ENCODE results near the gene HSF4.

HSF4 gene

DNA sequence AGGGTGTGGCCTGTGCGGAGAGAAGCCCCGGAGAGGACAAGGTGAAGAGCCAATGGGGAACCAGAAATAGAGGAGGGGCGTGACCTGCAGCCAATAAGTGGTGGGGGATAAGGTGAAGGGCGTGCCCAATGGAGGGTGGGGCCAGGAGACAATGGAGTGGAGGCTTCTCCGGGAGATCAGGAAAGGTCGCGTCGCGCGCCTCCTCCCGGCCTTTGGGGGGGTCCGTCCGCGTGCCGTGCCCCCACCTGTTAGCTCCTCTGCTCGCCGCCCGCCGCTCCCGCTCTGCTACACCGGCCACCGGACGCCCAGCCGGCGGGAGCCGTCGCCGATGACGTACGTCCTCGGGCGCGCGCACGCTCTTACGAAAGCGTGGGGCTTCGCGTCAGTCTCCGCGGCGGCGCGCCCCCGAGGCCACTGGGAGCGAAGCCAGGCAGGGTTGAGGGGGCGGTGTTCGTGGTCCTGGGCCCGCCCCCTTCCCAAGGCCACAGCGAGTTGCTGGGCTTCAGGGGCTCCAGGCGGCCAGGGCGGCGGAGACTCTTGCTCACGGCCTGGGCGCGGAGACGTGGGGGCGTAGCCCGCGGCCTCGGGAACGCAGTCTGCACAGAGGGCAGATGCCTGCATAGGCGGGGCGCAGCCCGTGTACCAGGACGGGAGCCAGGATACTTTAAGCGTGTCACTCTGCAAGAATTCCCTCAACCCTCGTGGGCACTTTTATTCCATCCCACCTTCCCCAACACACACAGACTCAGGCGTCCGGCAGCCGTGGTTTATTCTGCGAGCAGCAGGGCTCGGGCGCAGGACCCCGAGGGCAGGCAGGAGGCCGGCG, 19.3 kb downstream of the HSF4 start, which contains the start of gene MATCAP1 (continued):
- peak; percentile 87 for TF ChIP-seq EGR2 (tag by site-specific recombination; IDR thresholded peaks at IDR 0.05; ENCODE audit: low read depth)

DNA sequence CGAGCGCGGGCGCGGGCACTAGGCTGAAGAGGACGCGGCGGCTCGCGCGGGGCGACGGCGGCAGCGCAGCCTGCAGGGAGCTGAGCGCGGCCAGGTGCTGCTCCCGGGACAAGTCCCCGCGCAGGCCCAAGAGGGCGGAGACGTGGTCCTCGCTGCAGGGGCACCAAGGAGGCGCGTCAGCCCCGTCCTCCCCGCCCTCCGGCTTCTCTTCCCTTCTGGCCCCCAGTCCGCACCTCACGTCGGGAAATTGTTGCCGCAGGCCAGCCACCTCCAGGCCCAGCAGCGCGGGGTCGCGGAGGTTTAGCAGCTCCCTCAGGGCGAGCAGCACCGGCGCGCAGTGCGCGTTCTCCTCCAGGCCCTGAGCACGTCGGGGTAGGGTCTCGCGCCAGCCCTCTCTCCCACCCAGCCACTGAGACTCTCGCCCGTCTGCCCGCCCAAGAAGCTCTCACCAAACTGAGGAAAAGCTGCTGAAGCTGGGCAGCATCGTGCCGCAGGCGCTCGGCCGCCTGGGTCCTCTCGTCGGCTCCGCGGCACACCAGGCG, 20.0 kb downstream of the HSF4 start:
- POLR2A ChIA-PET = interaction anchor here (0.9 to 1.0 kb wide), 3 partner anchors 34 to 74 kb away, joined by 3 read pairs; partner anchors contain the start of genes B3GNT9 and FHOD1
- H3K27ac ChIP-seq (ENCODE audit: extremely low read depth, low read depth, low read length) = peak overlapping the region; percentile 88; the same call in 1 of the 2 replicates
- TF ChIP-seq ZNF777 (tag by site-specific recombination; IDR thresholded peaks at IDR 0.05; ENCODE audit: borderline replicate concordance) (peak; percentile 48), ZNF768 (tag by site-specific recombination; IDR thresholded peaks at IDR 0.05) (no peak), ZNF544 (tag by site-specific recombination; IDR thresholded peaks at IDR 0.05) (no peak), ZNF660 (tag by site-specific recombination; IDR thresholded peaks at IDR 0.05) (no peak)
- TF ChIP-seq, protein P1, sequence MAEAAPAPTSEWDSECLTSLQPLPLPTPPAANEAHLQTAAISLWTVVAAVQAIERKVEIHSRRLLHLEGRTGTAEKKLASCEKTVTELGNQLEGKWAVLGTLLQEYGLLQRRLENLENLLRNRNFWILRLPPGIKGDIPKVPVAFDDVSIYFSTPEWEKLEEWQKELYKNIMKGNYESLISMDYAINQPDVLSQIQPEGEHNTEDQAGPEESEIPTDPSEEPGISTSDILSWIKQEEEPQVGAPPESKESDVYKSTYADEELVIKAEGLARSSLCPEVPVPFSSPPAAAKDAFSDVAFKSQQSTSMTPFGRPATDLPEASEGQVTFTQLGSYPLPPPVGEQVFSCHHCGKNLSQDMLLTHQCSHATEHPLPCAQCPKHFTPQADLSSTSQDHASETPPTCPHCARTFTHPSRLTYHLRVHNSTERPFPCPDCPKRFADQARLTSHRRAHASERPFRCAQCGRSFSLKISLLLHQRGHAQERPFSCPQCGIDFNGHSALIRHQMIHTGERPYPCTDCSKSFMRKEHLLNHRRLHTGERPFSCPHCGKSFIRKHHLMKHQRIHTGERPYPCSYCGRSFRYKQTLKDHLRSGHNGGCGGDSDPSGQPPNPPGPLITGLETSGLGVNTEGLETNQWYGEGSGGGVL (tag by site-specific recombination; IDR thresholded peaks at IDR 0.05) = 0 out of 2 replicates have a peak, but pooled peaks have one; percentile 6
- H3K36me3 ChIP-seq (ENCODE audit: control insufficient read depth in 2 of 2, insufficient read depth in 1 of 2, low read length in 2 of 2) = peaks cover 0 to 19% of the 10 kb centered on the region in 2 experiments; a peak in 1 of 3 replicates
- H3K4me1 ChIP-seq (ENCODE audit: control insufficient read depth, insufficient read depth, low read length) = peaks cover 9% of the 10 kb centered on the region
- no peaks in the 10 kb centered on the region for H3K9me3 ChIP-seq (ENCODE audit: control insufficient read depth, insufficient read depth, low read depth, low read length)
- H3K4me3 ChIP-seq (ENCODE audit: low read depth, low read length) = peak overlapping the region; percentile 84
- CTCF ChIA-PET = interaction anchor here (0.6 to 2.6 kb wide), 27 partner anchors 8 to 1190 kb away, joined by 3 to 30 read pairs (median 4); partner anchors contain the start of gene CES3

DNA sequence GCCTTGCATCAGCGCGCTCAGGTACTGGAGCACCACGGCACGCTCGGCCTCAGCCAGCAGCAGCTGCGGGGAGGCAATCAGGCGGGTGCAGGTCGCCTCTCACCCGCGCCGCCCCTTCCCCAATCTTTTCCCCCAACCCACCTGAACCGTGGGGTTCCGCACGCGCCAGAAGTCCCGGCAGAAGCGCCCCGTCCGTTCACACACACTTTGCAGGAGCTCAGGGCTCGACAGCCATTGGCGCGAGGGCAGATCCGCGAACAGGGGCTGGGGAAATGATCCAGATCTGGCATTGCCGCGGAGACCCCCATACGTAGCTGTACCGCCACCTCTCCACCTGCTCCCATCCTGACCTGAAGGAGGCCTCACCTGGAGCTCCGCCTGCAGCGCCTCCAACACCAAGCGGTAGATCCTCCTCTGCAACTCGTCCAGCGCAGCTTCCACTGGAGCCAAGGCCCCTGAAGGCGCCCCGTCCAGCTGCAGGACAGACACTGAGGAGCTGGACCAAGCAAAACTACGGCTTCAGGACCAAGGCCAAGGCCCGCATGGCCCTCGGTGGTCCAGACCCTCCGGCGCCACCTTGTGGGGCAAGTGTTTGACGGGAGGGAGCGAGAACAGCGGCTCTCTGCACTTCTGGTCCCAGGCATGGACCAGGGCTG, 20.6 kb downstream of the HSF4 start:
- Histone ChIP-seq H3K27ac (ENCODE audit: extremely low read depth, low read depth, low read length) (no peak overlapping the region), H3K4me3 (ENCODE audit: low read depth, low read length) (no peak overlapping the region)
- CTCF ChIA-PET = interaction anchor here (0.6 to 2.6 kb wide), 27 partner anchors 8 to 343 kb away, joined by 3 to 30 read pairs (median 4); partner anchors contain the start of gene CES3
- TF ChIP-seq, protein P2, sequence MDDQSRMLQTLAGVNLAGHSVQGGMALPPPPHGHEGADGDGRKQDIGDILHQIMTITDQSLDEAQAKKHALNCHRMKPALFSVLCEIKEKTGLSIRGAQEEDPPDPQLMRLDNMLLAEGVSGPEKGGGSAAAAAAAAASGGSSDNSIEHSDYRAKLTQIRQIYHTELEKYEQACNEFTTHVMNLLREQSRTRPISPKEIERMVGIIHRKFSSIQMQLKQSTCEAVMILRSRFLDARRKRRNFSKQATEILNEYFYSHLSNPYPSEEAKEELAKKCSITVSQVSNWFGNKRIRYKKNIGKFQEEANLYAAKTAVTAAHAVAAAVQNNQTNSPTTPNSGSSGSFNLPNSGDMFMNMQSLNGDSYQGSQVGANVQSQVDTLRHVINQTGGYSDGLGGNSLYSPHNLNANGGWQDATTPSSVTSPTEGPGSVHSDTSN (CRISPR knock-in tag; IDR thresholded peaks at IDR 0.05) = 0 out of 2 replicates have a peak, but pooled peaks have one; percentile 70
- TF ChIP-seq ZNF37A (tag by site-specific recombination; IDR thresholded peaks at IDR 0.05) (no peak), ZNF514 (tag by site-specific recombination; IDR thresholded peaks at IDR 0.05) (no peak), GLIS2 (tag by site-specific recombination; IDR thresholded peaks at IDR 0.05) (peak; percentile 51), ZNF211 (tag by site-specific recombination; IDR thresholded peaks at IDR 0.05; ENCODE audit: low read depth) (no peak), ZNF341 (tag by site-specific recombination; IDR thresholded peaks at IDR 0.05; ENCODE audit: low read depth) (peak; percentile 78), ZNF335 (tag by site-specific recombination; conservative IDR thresholded peaks at IDR 0.05) (peak; percentile 61), ZNF248 (tag by site-specific recombination; IDR thresholded peaks at IDR 0.05) (no peak), KLF16 (tag by site-specific recombination; IDR thresholded peaks at IDR 0.05) (0 out of 2 replicates have a peak, but pooled peaks have one; percentile 44), ZNF561 (tag by site-specific recombination; IDR thresholded peaks at IDR 0.05; ENCODE audit: borderline replicate concordance) (peak; percentile 44; the same call in 1 of the 2 replicates)
- TF ChIP-seq, protein P3, sequence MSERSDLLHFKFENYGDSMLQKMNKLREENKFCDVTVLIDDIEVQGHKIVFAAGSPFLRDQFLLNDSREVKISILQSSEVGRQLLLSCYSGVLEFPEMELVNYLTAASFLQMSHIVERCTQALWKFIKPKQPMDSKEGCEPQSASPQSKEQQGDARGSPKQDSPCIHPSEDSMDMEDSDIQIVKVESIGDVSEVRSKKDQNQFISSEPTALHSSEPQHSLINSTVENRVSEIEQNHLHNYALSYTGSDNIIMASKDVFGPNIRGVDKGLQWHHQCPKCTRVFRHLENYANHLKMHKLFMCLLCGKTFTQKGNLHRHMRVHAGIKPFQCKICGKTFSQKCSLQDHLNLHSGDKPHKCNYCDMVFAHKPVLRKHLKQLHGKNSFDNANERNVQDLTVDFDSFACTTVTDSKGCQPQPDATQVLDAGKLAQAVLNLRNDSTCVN (tag by site-specific recombination; optimal IDR thresholded peaks at IDR 0.05) = peak; percentile 14
- TF ChIP-seq, protein P4, sequence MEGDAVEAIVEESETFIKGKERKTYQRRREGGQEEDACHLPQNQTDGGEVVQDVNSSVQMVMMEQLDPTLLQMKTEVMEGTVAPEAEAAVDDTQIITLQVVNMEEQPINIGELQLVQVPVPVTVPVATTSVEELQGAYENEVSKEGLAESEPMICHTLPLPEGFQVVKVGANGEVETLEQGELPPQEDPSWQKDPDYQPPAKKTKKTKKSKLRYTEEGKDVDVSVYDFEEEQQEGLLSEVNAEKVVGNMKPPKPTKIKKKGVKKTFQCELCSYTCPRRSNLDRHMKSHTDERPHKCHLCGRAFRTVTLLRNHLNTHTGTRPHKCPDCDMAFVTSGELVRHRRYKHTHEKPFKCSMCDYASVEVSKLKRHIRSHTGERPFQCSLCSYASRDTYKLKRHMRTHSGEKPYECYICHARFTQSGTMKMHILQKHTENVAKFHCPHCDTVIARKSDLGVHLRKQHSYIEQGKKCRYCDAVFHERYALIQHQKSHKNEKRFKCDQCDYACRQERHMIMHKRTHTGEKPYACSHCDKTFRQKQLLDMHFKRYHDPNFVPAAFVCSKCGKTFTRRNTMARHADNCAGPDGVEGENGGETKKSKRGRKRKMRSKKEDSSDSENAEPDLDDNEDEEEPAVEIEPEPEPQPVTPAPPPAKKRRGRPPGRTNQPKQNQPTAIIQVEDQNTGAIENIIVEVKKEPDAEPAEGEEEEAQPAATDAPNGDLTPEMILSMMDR (tag by site-specific recombination; IDR thresholded peaks at IDR 0.05) = peak; percentile 92
- TF ChIP-seq, protein P5, sequence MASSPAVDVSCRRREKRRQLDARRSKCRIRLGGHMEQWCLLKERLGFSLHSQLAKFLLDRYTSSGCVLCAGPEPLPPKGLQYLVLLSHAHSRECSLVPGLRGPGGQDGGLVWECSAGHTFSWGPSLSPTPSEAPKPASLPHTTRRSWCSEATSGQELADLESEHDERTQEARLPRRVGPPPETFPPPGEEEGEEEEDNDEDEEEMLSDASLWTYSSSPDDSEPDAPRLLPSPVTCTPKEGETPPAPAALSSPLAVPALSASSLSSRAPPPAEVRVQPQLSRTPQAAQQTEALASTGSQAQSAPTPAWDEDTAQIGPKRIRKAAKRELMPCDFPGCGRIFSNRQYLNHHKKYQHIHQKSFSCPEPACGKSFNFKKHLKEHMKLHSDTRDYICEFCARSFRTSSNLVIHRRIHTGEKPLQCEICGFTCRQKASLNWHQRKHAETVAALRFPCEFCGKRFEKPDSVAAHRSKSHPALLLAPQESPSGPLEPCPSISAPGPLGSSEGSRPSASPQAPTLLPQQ (tag by site-specific recombination; IDR thresholded peaks at IDR 0.05) = peak; percentile 37; the same call in 1 of the 2 replicates
- TF ChIP-seq, protein P6, sequence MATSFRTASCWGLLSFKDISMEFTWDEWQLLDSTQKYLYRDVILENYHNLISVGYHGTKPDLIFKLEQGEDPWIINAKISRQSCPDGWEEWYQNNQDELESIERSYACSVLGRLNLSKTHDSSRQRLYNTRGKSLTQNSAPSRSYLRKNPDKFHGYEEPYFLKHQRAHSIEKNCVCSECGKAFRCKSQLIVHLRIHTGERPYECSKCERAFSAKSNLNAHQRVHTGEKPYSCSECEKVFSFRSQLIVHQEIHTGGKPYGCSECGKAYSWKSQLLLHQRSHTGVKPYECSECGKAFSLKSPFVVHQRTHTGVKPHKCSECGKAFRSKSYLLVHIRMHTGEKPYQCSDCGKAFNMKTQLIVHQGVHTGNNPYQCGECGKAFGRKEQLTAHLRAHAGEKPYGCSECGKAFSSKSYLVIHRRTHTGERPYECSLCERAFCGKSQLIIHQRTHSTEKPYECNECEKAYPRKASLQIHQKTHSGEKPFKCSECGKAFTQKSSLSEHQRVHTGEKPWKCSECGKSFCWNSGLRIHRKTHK (tag by site-specific recombination; IDR thresholded peaks at IDR 0.05) = no peak

More for the DNA sequence above, 20.6 kb downstream of the HSF4 start:
- Histone ChIP-seq H3K36me3 (ENCODE audit: control insufficient read depth in 2 of 2, insufficient read depth in 1 of 2, low read length in 2 of 2) (peaks cover 0 to 13% of the 10 kb centered on the region in 2 experiments; a peak in 1 of 3 replicates), H3K4me1 (ENCODE audit: control insufficient read depth, insufficient read depth, low read length) (peaks cover 9% of the 10 kb centered on the region), H3K9me3 (ENCODE audit: control insufficient read depth, insufficient read depth, low read depth, low read length) (no peaks in the 10 kb centered on the region)
- POLR2A ChIA-PET = interaction anchor here (0.9 to 1.0 kb wide), 3 partner anchors 34 to 75 kb away, joined by 3 read pairs; partner anchors contain the start of genes B3GNT9 and FHOD1
